CD4-positive, alpha-beta T cell treated with Interleukin-15 for 4 hours (primary cell): Measurements from ENCODE around the gene NPDC1.

Experiments
- DNase-seq: peaks from one replicate; pipeline ENCODE4 v3.0.0-alpha.2; 2020; ENCODE audit warnings: low spot score

The NPDC1 gene

DNA sequence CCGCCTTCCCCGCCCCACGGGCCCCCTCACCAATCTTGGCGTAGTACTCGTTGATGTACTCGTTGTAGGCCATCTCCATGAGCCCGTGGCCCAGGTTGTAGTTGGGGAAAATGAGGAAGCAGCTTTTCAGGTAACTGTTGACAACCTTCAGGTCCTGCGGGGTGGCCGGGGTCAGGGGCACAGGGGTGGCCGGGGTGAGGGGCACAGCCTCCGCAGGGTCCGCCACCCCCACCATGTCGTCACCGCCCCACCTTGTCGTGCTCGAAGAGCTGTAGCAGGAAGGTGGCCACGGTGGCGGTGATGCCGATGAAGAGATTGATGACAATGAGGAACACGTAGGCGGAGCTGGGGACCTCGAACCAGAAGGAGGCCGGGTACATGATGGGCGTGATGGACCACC is 34.8 kb downstream of the NPDC1 start:
- no peak for DNase-seq

- DNase-seq: no peak
Observed at GRCh38 chr9:137009938-137010732, 35.8 kb downstream of the NPDC1 start.

GRCh38 chr9:137009217-137009616 is 36.8 kb downstream of the NPDC1 start:
- DNase-seq: no peak

- no peak for DNase-seq
Observed at GRCh38 chr9:137008312-137008711, 37.7 kb downstream of the NPDC1 start.

DNA sequence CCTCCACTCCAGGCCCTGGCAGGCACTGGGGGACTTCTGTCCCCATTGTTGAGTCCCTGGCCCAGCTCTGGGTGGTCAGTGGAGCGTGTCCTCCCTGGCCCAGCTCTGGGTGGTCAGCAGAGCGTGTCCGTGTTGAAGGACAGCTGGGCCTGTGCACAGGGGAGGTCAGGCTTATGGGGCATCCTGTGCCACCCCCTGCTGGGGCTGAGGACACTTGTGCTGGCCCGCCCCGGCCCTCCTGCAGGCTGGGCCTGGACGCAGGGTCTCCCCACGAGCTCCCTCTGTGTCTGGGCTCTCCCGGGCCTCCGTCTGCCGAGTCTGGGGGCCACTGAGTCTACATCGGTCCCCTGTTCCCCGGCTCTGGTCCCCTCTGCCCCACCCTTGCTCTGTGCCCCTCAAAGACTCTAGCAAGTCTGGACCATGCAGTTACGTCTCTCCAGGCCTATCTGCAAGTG is 38.1 kb downstream of the NPDC1 start:
- DNase-seq: no peak

DNA sequence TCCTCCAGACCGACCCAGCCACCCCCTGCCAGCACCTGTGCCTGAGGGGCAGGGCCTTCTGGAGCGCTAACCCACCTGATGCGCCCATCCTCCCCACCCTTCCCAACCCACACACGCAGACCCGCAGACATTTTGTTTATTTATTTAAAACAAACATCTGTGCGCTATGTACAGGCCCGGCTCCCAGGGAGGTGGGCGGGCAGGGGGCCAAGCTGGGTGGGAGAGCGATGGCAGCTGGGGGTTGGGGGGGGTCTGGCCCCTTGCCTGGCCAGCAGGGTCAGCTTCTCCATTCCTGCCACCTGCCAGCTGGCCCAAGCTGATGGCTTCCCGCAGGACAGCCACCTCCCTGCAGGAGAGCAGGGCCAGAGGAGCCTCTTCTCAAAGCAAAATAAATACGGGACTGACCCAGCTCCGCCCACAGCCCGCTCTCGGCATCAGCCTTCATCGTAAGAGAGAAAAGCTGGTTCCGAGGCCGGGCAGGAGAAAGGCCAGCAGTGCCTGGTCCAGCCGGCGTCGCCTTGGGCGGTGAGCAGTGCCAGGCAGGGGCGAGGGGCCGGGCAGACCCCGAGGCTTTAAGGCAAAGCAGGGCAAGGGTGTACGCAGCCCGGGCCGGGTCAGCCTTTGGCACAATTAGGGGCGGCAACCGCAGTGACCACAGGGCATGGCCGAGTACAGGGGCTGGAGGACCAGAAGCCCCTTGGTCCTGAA is 38.7 kb downstream of the NPDC1 start:
- no peak for DNase-seq

DNA sequence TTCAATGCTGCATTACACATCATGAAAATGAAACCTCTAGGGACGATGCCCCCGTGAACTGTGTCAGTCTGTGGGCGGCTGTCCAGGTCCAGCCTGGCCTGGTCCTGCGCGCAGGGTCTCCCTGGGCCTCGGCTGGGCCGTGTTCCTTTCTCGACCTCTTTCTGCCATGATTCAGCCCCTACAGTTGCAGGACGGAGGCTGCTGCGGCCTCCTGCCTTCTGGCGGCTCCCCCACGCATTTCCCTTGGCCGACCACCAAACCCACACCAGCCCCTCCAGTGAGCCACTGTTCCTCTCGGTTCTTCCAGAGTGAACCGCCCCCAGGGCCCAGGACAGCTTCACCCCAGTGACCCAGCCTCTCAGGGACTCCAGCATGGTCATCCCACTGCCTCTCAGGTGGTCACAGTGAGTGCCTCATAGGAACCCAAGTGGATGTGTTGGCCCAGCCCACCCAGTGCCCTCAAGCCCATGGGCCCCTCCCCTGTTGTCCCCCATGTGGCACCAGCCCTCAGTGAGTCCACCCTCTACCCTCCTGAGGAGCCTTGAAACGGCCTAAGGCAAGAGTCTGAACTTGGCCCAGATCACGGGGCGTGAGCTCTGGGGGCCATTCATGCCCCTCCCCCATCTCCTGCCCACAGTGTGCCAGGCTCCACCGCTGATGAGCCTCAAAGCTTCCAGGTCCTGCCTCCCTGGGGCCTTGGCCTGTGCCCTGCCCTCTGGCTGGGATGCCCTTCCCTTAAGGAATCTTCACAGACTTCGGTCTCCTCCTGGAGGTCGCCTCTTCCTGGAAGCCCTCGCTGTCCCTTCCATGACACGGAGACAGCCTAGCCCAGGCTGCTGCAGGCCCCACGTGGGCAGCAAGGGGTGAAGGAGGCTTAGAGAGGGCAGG is 39.6 kb downstream of the NPDC1 start:
- DNase-seq: no peak

DNA sequence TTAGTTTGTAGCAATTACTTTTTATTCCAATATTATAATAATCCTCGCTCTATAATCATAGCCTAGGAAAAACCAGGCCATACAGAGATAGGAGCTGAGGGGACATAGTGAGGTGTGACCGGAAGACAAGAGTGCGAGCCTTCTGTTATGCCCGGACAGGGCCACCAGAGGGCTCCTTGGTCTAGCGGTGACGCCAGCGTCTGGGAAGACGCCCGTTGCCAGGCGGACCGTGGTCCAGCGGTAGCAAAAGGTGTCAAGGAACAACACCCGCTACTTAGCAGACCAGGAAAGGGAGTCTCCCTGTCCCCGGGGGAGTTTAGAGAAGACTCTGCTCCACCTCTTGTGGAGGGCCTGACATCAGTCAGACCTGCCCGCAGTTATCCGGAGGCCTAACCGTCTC is 41.7 kb downstream of the NPDC1 start:
- DNase-seq: peak; percentile 14

GRCh38 chr9:137002646-137003041 is 43.3 kb downstream of the NPDC1 start:
- DNase-seq: no peak

GRCh38 chr9:137001857-137002645 is 43.9 kb downstream of the NPDC1 start:
- DNase-seq: no peak

- peak; percentile 32 for DNase-seq
Observed at GRCh38 chr9:137000177-137000930, 45.6 kb downstream of the NPDC1 start.

DNA sequence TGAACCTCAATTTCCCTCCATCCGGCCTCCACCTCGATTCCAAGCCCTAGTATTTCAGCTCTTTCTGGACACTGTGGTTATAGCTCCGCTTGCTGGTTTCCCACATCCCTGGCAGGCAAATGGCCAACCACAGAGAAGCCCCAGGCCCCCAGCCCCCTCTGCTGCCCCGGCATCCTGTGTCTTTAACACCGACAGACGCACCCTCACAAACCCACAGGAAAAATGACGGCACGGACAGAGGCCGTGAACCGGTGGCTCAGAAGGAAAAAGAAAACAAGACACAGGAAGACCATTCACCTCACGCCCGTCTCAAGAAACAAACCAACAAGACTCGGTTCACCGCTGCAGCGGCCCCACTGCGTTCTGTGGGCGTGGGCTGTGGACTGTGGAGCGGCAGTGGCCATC is 48.1 kb downstream of the NPDC1 start:
- DNase-seq: peak; percentile 16

DNA sequence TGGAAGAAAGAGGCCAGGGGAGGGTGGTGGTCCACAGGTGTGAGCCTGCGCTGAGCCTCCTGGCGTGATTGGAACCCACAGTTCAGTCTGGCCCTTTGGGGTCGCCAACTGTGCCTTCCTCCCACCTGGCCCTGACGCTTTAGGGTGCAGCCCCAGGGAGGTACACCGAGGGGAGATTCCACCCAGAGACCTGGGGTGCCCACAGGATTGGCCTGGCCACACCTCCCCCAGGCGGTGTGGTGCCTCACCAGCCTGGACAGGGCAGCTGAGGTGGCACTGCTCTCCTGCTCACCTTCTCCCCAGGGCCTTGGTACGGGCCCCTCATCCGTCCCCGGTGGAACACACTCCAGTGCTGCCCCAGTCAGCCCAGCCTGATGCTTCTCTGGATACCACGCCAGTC is 48.6 kb downstream of the NPDC1 start:
- no peak for DNase-seq

- peak; percentile 51 for DNase-seq
Observed at GRCh38 chr9:136996361-136997292, 49.4 kb downstream of the NPDC1 start, which contains the start of gene CLIC3. TSS of gene CLIC3 (minus strand) at chr9:136996568. CDS start at chr9:136996543, 25 bp downstream.

DNA sequence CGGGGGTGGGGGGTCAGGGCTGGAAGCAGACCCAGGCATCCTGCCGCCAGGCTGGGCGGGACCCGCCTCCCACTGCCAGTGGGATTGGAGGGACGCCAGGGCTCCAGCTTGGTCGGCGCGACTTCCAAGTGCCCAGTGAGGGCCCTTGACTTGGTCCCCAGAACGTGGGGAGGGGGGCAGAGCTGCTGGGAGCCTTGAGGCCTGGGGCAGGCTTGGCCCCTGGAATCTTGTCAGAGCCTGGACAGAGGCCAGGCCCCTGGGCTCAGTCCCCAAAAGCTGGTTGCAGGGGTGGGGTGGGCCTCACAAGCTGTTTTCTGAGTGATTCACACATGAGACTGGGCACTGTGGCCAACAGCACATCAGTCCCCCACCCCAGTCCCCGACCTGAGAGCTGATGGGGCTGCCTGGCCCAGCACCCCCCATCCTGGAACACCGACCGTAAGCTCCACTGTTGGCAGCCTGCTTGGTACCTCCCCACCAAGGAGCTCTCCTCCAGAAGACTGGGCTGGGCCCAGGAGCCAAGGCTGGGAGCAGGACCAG is 50.1 kb downstream of the NPDC1 start:
- DNase-seq: no peak

DNA sequence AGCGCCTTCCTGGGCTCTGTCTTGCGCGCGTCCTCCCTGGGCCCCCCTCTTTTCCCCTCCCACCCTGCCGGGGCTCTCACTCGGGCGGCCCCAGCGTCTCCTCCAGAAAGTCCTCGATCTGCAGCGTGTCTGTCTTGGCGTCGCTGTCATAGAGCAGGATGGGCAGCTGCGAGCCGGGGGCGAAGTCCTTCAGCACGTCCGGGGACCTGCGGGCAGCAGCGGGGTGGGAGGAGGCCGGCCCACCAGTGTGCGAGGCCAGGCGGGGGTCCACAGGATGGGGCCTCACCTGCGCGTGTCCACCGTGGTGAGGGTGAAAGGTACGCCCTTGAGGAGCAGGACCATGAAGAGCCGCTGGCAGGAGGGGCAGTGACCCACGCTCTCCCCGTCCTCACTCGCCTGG is 50.6 kb downstream of the NPDC1 start:
- DNase-seq: no peak

- DNase-seq: no peak
Observed at GRCh38 chr9:136994888-136995230, 51.1 kb downstream of the NPDC1 start.

GRCh38 chr9:136994180-136994887 is 51.6 kb downstream of the NPDC1 start:
- no peak for DNase-seq
